GM19438 (cell line): Measurements from ENCODE around the gene ATP8B3.

ENCODE experiments used
- ATAC-seq: cut with Tn5 transposase; IDR thresholded peaks from one replicate; pipeline ENCODE4 v1.9.1; 2021; ENCODE audit warnings: low read depth; ENCODE audit not compliant: unreplicated experiment

ATP8B3 gene

DNA sequence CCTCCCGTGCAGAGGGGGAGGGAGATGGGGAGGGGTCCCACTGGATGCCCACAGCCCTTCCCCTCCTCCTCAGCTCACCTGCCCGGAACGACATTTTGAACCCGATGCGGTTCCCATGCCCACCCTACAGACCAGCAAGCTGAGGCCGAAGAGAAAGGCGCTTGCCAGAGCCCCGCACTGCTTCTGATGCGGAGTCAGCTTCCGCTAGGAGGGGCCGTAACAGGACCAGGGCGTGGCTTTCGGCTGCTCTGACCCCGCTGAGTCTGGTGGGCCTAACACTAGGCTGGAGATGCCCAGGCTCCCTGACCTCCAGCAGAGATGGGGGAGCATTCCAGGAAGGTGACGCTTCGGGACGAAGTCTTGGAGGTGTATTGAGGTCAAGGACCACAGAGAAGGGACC lies 52.1 kb downstream of the ATP8B3 start:
- ATAC-seq: no peak

DNA sequence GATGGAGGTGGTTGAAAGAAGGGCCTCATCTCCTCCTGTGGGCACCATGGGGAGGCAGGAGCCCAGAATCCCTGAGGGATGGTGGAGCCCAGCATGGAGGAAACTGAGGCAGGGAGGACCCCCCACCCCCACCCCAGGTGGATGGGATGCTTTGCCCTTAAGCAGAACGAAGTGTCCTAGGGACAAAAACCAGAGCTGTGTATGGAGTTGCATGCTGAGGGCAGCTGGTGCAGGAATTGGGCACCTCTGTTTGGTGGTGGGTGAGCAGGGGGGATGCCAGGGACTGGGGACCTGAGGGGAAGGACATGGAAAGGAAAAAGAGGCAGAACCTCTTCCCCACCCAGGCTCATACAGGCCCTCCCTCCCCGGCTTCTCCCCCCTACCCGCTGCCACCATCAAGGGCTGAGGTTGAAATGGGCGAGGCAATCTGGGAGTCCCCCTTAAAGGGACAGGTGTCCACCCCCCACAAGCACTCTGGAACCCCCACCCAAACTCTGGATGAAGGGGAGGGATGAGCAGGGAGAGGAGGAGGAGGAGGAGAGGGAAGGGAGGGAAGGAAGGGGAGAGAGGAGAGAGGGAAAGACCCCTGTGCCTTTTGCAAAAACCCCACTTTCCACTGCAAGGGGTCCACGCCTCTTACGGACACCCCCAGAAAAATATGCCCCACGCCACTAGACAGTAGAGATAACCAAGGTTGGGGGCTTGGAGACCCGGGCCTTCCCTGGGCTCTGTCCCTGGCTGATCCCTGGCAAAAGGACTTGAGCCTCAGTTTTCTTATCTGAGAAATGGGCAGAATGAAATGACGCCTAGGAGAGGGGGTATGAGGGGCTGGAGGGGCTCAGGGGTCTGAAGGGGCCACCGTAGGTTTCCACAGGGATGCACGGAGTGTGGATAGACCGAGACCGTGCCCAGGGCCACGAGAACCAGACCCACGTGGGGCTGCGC lies 52.8 kb downstream of the ATP8B3 start:
- ATAC-seq: no peak

DNA sequence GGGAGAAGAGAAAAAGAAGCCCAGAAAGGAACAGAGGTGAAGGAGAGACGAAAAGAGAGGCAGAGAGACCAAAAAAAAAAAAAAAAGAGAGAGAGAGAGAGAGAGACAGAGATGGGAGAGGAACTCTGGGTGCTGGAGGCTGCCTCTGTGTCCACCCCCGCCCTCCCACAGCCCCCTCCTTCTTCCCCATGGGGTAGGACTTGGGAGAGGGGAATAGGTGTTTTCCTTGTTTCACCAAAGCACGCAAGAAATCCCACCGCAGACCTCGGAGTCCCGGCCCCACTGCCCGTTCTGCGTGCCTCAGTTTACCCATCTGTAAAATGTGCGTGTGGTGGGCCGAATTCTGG lies 53.9 kb downstream of the ATP8B3 start:
- no peak for ATAC-seq

DNA sequence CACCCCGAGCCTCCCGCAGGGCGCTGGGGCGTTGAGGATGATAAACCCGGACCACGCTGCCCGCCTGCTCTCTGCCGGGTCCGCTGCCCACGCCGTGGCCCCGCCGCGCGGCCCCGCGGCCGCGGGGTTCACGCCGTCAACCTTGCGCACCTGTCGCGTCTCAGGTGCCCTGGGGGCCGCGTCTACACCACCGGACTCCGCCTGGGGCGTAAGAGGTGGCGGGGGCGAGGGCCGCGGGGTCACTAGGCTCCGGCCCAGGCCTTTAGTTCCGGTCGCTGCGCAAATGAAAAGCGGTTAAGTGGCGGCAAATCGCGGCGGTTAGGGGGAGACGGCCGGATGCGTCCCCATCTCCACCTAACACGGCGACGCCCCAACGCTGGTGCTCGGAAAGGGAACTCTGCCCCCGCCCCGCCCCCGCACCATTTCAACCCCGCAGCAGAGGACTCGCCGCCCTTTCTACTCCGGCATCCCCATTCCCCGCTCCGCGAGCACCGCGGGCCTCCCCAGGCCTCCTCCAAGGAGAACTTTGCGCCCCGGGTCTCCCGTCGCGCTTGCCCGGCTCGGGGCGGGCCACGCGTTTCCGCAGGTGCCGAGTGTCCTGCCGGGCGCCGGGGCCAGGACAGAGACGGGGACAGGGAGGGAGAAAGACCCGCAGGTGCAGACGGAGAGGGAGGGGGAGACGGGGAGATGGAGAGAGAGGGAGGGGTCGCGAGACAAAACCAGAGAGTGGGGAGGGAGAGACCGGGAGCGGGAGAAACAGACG lies 54.4 kb downstream of the ATP8B3 start:
- no peak for ATAC-seq

DNA sequence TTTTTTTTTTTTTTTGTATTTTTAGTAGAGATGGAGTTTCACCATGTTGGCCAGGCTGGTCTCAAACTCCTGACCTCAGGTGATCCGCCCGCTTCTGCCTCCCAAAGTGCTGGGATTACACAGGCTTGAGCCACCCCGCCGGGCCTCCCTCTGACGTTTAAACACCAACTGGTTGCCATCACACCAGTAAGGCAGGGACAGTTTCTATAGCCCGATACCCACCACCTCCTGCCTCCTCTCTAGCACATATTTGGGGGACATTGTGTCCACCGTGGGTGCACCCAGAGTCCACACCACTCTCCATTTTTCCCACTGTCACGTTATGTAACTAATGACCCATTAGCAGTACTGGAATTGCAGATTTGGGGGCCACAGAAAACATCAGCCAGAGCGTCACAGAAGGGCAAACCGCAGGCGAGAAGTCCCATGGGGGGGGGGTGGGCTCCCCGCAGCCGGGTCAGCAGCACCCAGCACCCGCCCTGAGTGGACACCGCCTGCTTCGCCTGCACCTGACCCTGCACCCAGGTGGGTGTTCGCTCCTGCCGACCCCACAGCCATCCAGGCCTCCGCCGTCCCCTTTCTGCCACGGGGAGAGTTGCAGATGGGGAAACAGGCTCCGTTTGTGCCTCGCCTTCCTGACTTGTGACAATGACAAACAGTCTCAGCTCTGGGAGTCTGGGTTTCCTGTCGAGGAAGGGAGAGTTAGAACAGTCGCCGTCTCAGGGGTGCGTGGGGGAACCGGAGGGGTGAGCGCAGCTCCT lies 55.2 kb downstream of the ATP8B3 start:
- ATAC-seq: no peak

DNA sequence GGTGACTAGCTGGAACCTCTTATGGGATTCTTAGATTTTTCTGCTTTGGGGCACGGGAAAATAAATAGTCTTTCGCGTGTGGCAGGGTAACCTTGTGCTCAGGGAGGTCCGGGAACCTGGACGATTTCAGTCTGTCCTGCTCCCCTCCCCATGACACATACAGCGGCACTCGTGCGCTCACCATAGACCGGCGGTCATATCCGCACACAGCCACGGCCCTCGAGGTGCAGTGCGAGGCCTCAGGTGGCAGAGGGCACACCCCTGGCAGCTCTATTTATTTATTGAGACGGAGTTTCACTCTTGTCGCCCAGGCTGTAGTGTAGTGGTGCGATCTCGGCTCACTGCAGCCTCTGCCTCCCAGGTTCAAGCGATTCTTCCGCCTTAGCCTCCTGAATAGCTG lies 55.8 kb downstream of the ATP8B3 start:
- ATAC-seq: no peak

DNA sequence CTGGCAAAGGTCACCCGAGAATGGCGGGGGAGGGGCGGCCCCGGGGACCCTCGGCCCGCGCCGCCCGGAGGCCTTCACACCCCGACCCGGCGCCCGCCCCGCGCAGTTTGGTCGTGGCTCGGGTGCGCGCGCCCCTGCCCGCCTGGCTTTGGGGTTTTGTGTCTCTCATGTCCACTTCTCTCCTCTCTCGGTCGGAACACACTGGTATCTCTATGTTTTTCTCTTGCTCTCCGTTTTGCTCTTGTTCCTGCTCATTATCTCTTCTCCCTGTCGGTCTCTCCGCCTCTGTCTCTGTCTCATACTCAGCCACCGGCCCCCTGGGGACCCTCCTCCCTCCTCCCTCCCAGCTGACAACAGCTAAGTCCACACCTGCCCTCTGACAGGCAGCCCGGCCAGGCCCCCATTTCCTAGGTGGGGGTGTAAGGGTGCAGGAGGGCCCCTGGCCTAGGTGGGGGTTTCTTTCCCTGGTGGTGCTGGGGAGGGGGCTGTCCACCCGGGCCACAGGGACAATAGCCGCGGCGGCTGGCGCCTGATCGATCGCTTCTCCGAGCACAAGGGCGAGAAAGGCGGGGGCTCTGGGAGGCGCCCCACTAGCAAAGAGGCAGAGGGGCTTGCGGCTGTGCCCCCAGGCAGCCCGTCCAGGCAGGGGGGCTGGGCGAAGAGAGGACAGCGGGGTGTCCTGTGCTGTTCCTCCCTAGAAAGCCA lies 56.5 kb downstream of the ATP8B3 start:
- no peak for ATAC-seq

DNA sequence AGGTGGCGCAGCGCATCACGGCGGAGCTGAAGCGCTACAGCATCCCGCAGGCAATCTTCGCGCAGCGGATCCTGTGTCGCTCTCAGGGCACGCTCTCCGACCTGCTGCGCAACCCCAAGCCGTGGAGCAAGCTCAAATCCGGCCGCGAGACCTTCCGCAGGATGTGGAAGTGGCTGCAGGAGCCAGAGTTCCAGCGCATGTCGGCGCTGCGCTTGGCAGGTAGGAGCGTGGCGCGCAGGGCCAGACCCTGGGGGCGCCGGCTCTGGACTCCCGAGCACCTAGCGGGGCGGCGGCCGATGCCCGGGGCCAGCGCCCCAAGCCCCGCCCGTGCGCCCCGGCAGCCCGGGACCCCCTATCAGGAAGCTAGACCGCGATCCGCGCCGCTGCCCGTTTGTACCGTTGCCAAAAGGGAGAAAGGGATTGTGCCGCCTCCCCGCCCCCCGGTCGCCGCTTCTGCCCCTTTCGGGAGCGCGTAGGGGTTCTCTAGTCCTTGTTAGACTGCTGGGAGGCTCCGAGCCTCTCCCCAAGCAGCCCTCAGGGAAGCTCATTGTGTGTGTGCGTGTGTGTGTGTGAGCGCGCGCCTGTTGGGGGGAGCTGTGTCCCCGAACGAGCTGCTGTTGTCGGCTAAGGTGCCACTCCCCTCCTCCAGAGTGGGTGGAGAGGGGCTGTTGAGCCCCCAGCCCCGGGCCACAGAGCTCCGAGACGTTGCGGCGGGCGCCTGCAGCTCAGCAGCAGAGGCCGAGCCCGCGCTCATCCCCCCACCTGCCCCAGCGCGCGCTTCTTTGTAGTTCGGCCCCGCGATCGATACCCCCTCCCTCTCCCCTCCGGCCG lies 57.2 kb downstream of the ATP8B3 start:
- no peak for ATAC-seq

DNA sequence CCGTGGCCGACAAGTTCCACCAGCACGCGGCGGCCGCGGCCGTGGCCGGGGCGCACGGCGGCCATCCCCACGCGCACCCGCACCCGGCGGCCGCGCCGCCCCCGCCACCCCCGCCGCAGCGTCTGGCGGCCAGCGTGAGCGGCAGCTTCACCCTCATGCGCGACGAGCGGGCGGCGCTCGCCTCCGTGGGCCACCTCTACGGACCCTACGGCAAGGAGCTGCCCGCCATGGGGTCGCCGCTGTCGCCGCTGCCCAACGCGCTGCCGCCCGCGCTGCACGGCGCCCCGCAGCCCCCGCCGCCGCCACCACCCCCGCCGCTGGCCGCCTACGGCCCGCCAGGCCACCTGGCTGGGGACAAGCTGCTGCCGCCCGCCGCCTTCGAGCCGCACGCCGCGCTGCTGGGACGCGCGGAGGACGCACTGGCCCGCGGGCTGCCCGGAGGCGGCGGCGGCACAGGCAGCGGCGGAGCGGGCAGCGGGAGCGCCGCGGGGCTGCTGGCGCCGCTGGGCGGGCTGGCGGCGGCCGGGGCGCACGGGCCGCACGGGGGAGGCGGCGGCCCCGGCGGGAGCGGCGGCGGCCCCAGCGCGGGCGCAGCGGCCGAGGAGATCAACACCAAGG lies 57.9 kb downstream of the ATP8B3 start:
- ATAC-seq: no peak

DNA sequence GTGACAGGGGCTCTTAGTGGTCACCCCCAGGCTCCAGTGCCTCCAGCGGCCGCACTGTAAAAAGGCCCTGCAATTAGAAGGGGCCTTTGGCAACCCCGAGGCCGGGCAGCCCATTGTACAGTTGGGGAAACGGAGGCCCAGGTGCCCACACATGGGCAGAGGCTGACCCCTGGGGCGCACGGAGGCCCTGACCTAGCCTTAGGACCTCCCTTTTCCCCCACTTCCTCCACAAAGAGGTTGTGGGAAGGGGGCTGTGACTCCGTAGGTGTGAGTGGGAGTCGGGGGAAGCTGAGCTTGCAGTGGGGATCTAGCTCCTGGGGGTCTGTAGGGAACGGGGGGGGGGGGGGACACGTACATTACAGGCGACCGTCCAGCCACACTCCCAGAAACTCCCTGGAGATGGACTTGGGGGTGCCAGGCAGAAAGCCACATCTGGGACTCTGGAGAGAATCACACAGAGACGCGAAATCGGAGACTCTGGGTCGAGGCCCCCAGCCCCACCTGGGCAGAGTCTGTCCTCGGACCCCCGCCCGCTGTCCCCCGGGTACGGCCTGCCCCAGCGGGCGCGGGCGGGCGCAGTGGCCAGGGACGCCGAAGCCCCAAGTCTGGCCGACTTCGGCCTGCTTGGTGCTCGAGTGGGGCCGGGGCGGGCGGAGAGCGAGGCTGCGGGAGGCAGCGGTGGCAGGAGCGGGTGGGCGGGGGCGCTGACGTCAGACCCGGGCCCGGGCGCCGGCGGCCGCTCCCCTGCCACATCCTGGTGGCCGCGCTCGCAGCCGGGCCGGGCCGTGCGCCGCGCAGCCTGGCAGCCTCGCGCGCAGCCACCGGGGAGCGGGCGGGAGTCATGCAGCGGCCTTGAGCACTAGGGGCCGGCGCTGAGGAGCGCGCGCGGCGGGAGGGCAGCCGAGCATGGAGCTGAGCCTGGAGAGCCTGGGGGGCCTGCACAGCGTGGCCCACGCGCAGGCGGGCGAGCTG lies 59.0 kb downstream of the ATP8B3 start, which contains the start of gene ONECUT3:
ONECUT3 (plus strand) TSS at position 750 of the 972 bp plus-strand sequence; CDS start at position 907, 157 bp downstream.
- no peak for ATAC-seq

DNA sequence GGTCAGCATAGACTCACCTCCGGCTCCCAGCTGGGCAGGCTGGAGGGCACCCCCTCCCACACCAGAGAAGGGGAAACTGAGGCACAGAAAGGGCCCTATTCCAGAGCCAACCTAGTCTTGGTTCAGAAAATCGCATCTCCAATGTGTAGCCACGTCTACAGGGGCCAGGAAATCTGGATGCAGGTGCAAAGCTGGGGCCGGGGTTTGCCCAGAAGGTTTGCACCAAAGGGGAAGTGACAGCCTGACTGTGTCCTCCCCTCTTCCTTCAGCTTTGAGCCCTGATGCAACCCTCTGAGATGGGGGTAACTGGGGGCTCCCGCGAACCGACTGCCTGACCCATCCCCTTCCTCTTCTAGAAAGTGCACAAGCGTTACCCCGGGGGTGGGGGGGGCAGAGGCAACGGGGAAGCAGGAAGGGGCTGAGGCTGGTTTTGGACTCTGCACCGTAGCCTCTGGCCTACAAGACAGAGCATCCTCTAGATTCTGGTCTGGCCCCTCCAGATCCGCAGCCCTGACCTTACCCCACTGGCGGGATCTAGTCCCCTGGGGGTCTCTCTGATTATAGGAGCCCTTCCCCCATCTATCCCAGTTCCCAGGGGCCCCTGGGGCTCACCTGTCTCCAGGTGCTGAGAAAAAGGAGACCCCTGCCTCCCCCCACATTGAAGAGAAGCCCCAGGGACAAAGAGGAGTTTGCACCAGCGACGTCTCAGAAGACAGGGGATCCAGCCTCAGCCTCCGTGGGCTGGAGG lies 59.9 kb downstream of the ATP8B3 start:
- no peak for ATAC-seq

DNA sequence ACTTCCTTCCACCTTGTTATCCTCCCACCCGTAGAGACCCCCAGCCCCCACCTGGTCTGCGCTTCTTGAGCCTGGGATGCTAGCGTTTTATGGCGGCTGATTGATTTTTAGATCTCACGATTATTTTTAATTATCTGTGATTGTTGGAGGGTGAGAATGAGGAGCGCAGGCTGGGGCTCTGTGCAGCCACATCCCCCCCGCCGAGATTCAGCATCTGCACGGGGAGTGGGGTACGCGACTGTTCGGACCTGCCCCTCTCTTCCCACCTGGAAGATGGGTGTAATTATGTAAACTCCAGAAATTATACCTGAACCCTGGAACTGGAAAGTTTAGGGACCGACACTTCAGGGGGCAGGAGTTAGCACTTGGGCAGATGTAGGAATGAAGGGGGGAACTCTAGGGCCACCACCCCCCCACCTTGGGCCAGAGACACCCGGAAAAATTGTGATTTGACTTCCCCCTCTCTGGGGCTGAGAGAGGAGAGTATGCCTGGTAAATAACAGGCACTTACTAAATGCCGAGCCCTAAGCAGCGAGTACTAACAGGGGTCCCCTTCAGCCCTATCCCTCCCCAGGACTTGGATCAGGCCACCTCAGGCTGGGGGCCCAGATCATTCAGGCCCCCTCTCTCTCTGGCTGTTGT lies 60.6 kb downstream of the ATP8B3 start:
- ATAC-seq: no peak

DNA sequence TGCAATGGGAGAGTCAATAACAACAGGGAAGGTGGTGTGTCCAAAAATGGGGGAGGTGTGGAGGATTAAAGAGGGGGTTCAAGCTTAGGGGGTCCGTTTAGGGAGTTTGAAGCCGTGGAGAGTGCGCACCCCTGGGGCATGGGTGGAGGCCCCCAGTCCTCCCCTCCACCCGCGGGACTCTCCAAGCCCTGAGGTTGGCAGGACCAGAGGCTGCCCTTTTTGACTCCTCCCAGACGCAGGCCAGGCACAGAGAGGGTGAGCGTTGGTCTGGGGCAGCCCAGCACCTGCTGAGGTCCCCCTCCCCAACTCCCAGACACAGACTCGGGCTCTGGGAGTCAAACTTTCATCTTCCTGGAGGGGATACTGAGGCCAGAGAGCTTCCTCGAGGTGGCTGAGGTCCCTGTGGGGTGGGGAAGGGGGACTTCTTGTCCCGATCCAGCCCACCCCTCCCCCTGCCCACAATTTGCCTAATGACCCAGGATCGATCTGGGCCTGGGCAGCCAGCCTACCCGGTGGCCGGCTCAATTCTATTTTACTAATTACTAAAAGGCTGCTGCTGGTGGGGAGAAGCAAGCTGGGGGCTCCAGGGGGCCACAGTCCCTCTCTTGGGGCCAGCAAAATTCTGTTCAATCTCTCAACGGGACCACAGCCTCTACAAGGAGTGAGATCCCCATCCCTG lies 61.6 kb downstream of the ATP8B3 start:
- ATAC-seq: no peak

DNA sequence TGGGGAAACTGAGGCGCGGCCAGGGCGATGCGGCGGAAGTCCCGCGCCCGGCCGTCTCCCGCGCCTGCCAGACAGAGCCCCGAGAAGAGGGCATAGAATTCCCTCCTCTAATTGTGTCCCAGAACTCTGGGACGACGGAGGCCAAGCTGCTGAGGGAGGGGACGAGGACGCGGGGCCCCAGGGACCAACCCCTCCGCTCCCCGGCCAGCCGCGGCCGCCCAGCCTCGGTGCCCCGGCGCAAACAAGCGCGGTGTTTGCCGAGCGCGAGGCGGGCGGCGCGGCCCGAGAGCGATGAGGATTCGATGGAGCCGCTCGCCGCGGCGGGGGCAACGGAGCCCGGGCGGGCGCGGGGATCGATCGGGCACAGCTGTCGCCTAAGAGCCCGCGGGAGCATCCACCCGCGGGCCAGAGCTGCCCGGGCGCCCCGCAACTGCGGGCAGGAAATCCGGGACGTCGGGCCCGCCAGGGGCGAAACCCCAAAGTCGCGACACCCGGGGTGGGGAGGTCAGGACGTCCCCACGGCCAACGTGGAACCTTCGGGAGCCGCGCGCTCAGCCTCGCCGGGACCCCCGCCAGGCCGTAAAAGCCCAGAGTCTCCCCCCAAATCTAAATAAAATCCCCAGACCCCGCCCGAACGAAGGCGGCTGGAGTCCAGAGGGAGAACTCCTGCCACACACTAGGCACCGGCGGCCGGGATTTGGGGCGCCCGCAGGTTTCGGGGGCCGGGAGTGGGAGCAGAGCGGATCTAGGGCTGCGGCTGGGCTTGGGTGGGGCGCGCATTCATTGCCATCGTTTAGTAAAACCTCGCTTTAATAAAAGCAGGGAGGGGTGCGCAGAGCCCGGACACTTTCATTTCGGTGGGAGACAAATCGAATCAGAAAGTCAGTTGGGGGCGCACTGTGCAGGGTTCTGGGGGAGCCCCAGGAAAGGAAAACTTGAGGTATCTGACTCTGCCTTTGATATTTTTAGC lies 62.4 kb downstream of the ATP8B3 start:
- no peak for ATAC-seq

DNA sequence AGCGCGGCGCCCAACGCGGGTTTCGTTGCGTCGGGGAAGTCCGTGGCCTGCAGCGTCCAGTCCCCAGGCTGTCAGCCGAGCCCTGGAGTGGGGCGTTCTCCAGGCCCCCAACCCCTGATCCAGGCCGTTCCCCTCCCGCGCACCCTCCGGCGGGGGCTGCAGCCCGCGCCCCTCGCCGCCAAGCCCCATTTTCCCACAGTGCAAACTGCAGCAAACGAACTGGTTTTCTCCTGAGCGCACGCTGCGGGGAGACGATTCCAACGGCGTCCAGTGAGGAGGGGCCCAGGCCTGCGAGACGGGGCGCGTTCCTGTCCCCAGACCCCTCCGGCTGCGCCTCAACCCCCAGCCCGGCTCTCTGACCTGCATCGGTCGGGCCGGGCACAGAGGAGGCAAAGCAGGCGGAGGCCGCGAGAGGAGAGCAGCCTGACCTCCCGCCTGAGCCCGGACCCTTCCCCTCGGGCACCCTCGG lies 63.2 kb downstream of the ATP8B3 start:
- ATAC-seq: no peak
